HL-60 (cell line): ENCODE data around the gene MBNL3.

ENCODE experiments used
- DNase-seq, 2 experiments: peaks; one replicate each; pipeline ENCODE4 v3.0.0-alpha.2; 2010 to 2020; ENCODE audit warnings: low read depth in 1 of 2, low spot score in 1 of 2
- H3K27ac ChIP-seq: fragments of 250-450 bp; sonication (Bioruptor Pico); replicated peaks from 2 replicates; pipeline ENCODE4 v1.5.1; 2020; ENCODE audit warnings: mild to moderate bottlenecking, moderate library complexity
- H3K27me3 ChIP-seq: fragments of 250-450 bp; sonication (Bioruptor Pico); 2 replicates; pipeline ENCODE4 v1.5.1; 2021; ENCODE audit warnings: mild to moderate bottlenecking, moderate library complexity; ENCODE audit not compliant: insufficient read depth, poor library complexity, severe bottlenecking
- H3K4me3 ChIP-seq: replicated peaks from 2 replicates; pipeline ENCODE4 v1.5.1; 2011; ENCODE audit warnings: mild to moderate bottlenecking, control low read depth, low read length; ENCODE audit not compliant: insufficient read depth
- CTCF ChIP-seq: IDR thresholded peaks from one replicate; pipeline ENCODE4 v1.5.1; 2011; ENCODE audit warnings: low read length, control low read depth, inconsistent platforms; ENCODE audit not compliant: insufficient read depth
- GABPA ChIP-seq: IDR thresholded peaks from 2 replicates; pipeline ENCODE4 v1.6.1; 2012; ENCODE audit warnings: low read depth
- POLR2AphosphoS5 ChIP-seq: IDR thresholded peaks from 2 replicates; pipeline ENCODE4 v1.6.1; 2012; ENCODE audit warnings: low read depth
- REST ChIP-seq: IDR thresholded peaks from 2 replicates; pipeline ENCODE4 v1.6.1; 2012; ENCODE audit warnings: low read depth; ENCODE audit not compliant: insufficient replicate concordance
- SPI1 ChIP-seq: IDR thresholded peaks from 2 replicates; pipeline ENCODE4 v1.6.1; 2012; ENCODE audit warnings: low read depth, mild to moderate bottlenecking, borderline replicate concordance

MBNL3 gene

GRCh38 chrX:132404266-132404665 lies 84.6 kb downstream of the MBNL3 start:
- no peak overlapping the region for H3K27ac ChIP-seq
- no peak for DNase-seq
- no peaks in the 10 kb centered on the region for H3K27me3 ChIP-seq
- no peak overlapping the region for H3K4me3 ChIP-seq
- TF ChIP-seq SPI1 (no peak), GABPA (no peak), POLR2AphosphoS5 (no peak), CTCF (no peak), REST (no peak)

- no peak overlapping the region for H3K4me3 ChIP-seq
- no peak for TF ChIP-seq POLR2AphosphoS5
- no peak for TF ChIP-seq GABPA
- no peak for TF ChIP-seq SPI1
- no peak for TF ChIP-seq CTCF
- no peak for TF ChIP-seq REST
- no peak for DNase-seq
- no peaks in the 10 kb centered on the region for H3K27me3 ChIP-seq
- H3K27ac ChIP-seq = no peak overlapping the region
These were observed 86.9 kb downstream of the MBNL3 start for GRCh38 chrX:132401935-132402334.

GRCh38 chrX:132400706-132401105 lies 88.1 kb downstream of the MBNL3 start:
- H3K27me3 ChIP-seq = no peaks in the 10 kb centered on the region
- no peak for TF ChIP-seq POLR2AphosphoS5
- no peak for TF ChIP-seq REST
- no peak for TF ChIP-seq CTCF
- TF ChIP-seq SPI1 = no peak
- TF ChIP-seq GABPA = no peak
- no peak overlapping the region for H3K4me3 ChIP-seq
- no peak for DNase-seq
- no peak overlapping the region for H3K27ac ChIP-seq
